Panc1 (cell line): ENCODE measurements around the gene ARHGEF10L.

Source experiments
- POLR2AphosphoS5 ChIP-seq: IDR thresholded peaks from 2 replicates; pipeline ENCODE4 v1.6.1; 2012; ENCODE audit warnings: mild to moderate bottlenecking, low read depth, low read length, moderate library complexity
- TF ChIP-seq, protein P1 (sequence below): fragments of 450-650 bp; IDR thresholded peaks from 2 replicates; pipeline ENCODE4 v1.5.1; 2017; ENCODE audit warnings: mild to moderate bottlenecking
- TF ChIP-seq, protein P2 (sequence below), 2 experiments: IDR thresholded peaks; 2 replicates each; pipeline ENCODE4 v1.6.1; 2011 to 2012; ENCODE audit warnings: low read depth in 2 of 2, control low read depth in 1 of 2, low read length in 1 of 2, mild to moderate bottlenecking in 1 of 2, moderate library complexity in 1 of 2; ENCODE audit not compliant: insufficient read depth in 1 of 2

DNA sequence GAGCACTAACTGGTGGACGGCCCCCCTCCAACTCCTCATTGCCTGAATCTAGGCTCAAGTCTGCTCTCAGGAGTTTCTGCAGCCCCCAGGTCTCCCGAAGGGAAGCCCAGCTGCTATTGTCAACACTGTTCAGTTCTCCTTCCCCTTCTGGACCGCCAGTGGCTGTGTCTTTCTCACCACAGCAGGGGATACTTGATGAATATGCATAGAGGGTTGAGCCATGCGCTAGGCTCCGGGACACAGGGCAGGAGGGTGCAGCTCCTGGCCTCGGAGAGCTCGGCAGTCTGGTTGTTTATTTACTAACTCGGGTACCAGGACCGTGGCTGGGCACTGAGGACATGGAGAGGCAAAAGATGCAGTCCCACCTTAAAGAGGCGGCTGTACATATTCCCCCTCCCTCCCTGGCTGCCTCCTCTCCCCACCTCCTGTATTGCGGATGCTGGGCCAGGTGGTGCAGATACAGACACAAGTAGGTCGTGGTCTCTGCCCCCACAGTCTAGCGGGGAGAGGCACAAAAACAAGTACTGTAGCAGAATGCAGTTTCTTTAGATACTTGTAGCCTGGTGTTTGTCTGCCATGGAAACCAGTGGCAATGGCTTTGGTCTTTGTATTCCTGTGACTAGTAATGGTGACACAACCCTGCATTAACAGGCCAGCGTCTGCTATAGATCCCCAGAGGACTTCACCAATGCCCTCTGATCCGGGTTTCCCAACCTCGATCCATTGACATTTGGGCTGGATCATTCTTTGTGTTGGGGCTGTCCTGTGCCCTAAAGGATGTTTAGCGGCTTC, 26.2 kb downstream of the ARHGEF10L start:
- TF ChIP-seq, protein P1, sequence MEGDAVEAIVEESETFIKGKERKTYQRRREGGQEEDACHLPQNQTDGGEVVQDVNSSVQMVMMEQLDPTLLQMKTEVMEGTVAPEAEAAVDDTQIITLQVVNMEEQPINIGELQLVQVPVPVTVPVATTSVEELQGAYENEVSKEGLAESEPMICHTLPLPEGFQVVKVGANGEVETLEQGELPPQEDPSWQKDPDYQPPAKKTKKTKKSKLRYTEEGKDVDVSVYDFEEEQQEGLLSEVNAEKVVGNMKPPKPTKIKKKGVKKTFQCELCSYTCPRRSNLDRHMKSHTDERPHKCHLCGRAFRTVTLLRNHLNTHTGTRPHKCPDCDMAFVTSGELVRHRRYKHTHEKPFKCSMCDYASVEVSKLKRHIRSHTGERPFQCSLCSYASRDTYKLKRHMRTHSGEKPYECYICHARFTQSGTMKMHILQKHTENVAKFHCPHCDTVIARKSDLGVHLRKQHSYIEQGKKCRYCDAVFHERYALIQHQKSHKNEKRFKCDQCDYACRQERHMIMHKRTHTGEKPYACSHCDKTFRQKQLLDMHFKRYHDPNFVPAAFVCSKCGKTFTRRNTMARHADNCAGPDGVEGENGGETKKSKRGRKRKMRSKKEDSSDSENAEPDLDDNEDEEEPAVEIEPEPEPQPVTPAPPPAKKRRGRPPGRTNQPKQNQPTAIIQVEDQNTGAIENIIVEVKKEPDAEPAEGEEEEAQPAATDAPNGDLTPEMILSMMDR = no peak
- no peak for TF ChIP-seq POLR2AphosphoS5
- TF ChIP-seq, protein P2, sequence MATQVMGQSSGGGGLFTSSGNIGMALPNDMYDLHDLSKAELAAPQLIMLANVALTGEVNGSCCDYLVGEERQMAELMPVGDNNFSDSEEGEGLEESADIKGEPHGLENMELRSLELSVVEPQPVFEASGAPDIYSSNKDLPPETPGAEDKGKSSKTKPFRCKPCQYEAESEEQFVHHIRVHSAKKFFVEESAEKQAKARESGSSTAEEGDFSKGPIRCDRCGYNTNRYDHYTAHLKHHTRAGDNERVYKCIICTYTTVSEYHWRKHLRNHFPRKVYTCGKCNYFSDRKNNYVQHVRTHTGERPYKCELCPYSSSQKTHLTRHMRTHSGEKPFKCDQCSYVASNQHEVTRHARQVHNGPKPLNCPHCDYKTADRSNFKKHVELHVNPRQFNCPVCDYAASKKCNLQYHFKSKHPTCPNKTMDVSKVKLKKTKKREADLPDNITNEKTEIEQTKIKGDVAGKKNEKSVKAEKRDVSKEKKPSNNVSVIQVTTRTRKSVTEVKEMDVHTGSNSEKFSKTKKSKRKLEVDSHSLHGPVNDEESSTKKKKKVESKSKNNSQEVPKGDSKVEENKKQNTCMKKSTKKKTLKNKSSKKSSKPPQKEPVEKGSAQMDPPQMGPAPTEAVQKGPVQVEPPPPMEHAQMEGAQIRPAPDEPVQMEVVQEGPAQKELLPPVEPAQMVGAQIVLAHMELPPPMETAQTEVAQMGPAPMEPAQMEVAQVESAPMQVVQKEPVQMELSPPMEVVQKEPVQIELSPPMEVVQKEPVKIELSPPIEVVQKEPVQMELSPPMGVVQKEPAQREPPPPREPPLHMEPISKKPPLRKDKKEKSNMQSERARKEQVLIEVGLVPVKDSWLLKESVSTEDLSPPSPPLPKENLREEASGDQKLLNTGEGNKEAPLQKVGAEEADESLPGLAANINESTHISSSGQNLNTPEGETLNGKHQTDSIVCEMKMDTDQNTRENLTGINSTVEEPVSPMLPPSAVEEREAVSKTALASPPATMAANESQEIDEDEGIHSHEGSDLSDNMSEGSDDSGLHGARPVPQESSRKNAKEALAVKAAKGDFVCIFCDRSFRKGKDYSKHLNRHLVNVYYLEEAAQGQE (IDR thresholded peaks at IDR 0.05; ENCODE audit: insufficient read depth in 1 of 2, low read depth in 2 of 2, low read length in 1 of 2) = no peak
